OCI-LY7 (cell line): Measurements from ENCODE around the gene FNDC10.

ENCODE experiments used
- EZH2phosphoT487 ChIP-seq: fragments of 200-600 bp; sonication (generic); IDR thresholded peaks from 2 replicates; pipeline ENCODE4 v1.6.1; 2018; ENCODE audit warnings: low read depth, borderline replicate concordance, mild to moderate bottlenecking, mixed run types, antibody characterized with exemption, low read length, moderate library complexity, mixed read lengths
- TF ChIP-seq, protein P1 (sequence below): fragments of 200-600 bp; sonication (generic); conservative IDR thresholded peaks from 2 replicates; pipeline ENCODE4 v1.5.1; 2014; ENCODE audit warnings: mild to moderate bottlenecking, antibody characterized with exemption, low read length, moderate library complexity, mixed read lengths

DNA sequence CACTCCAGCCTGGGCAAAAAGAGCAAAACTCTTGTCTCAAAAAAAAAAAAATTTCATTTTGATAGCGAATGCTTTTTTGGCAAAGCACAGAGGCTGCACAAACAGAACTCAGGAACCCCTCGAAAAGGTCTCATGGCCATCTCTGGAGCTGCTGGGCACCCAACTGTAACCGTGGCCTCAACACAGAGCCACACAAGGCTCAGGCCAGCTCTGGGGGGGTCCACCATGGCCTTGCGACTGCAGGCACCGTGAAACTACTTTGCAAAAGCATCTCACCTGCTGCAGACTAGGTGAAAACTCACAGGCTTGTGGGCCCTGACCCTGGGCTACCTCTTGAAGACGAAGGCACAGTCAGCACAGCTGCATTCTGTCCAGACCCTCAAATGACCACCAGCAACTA lies 43.4 kb downstream of the FNDC10 start:
- TF ChIP-seq, protein P1, sequence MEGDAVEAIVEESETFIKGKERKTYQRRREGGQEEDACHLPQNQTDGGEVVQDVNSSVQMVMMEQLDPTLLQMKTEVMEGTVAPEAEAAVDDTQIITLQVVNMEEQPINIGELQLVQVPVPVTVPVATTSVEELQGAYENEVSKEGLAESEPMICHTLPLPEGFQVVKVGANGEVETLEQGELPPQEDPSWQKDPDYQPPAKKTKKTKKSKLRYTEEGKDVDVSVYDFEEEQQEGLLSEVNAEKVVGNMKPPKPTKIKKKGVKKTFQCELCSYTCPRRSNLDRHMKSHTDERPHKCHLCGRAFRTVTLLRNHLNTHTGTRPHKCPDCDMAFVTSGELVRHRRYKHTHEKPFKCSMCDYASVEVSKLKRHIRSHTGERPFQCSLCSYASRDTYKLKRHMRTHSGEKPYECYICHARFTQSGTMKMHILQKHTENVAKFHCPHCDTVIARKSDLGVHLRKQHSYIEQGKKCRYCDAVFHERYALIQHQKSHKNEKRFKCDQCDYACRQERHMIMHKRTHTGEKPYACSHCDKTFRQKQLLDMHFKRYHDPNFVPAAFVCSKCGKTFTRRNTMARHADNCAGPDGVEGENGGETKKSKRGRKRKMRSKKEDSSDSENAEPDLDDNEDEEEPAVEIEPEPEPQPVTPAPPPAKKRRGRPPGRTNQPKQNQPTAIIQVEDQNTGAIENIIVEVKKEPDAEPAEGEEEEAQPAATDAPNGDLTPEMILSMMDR, result no peak
- no peak for TF ChIP-seq EZH2phosphoT487
